Measurements from ENCODE around the gene DMPK.

The DMPK gene

GRCh38 chr19:45766869-45767346, 15.4 kb downstream of the DMPK start:
- no peak for TF ChIP-seq CTCF (IDR thresholded peaks at IDR 0.05; ENCODE audit: extremely low read depth, missing control alignments)
- no peak for DNase-seq (ENCODE audit: low spot score)

- no peak for TF ChIP-seq CTCF (IDR thresholded peaks at IDR 0.05; ENCODE audit: extremely low read depth, missing control alignments)
Measured at GRCh38 chr19:45766296-45766868, 15.9 kb downstream of the DMPK start.

GRCh38 chr19:45765702-45766295, 16.5 kb downstream of the DMPK start:
- TF ChIP-seq CTCF (IDR thresholded peaks at IDR 0.05; ENCODE audit: extremely low read depth, missing control alignments): no peak
- no peak for DNase-seq (ENCODE audit: low spot score)

More at GRCh38 chr19:45766296-45766868, 15.9 kb downstream of the DMPK start:
- DNase-seq (ENCODE audit: low spot score): no peak

GRCh38 chr19:45764945-45765701, 17.2 kb downstream of the DMPK start:
- no peak for DNase-seq (ENCODE audit: low spot score)

GRCh38 chr19:45764475-45764874, 17.8 kb downstream of the DMPK start:
- no peak for TF ChIP-seq CTCF (IDR thresholded peaks at IDR 0.05; ENCODE audit: extremely low read depth, missing control alignments)

More at GRCh38 chr19:45764945-45765701, 17.2 kb downstream of the DMPK start:
- TF ChIP-seq CTCF (IDR thresholded peaks at IDR 0.05; ENCODE audit: extremely low read depth, missing control alignments): no peak

GRCh38 chr19:45763691-45764294, 18.5 kb downstream of the DMPK start:
- DNase-seq (ENCODE audit: low spot score): no peak
- no peak for TF ChIP-seq CTCF (IDR thresholded peaks at IDR 0.05; ENCODE audit: extremely low read depth, missing control alignments)

More at GRCh38 chr19:45764475-45764874, 17.8 kb downstream of the DMPK start:
- no peak for DNase-seq (ENCODE audit: low spot score)
